DND-41 (cell line): ENCODE results near the gene C1orf174.

Experiments
- CTCF ChIP-seq: IDR thresholded peaks from 2 replicates; pipeline ENCODE4 v1.5.1; 2012; ENCODE audit warnings: borderline replicate concordance, low read length, moderate library complexity, mild to moderate bottlenecking; ENCODE audit not compliant: poor library complexity, severe bottlenecking; ENCODE audit errors: extremely low read depth
- EZH2 ChIP-seq: IDR thresholded peaks from 3 replicates; pipeline ENCODE4 v1.6.1; 2012; ENCODE audit warnings: borderline replicate concordance, low read depth, mild to moderate bottlenecking, moderate library complexity, low read length, inconsistent platforms; ENCODE audit not compliant: severe bottlenecking

- TF ChIP-seq CTCF (no peak), EZH2 (no peak)
Observed at GRCh38 chr1:3846541-3846940, 53.5 kb downstream of the C1orf174 start.
